IMR-90 (cell line): ENCODE results near the gene GBE1. TPM values are rescaled to one million over a fixed set of nuclear protein-coding genes. Genes with fewer than 3 reads are reported as not detected.

ENCODE experiments used
- ATAC-seq: fragments of 200-7000 bp; cut with Tn5 transposase; 2 replicates; pipeline ENCODE4 v1.9.1; 2020; ENCODE audit warnings: low read depth, mild to moderate bottlenecking, moderate library complexity
- BruUV-seq: library from RNA; stranded (reverse); fragments of 400-500 nt; replicated peaks from 2 replicates; lab custom pipeline; 2021; lab: Mats Ljungman, UMichigan
- CTCF ChIA-PET: fragments of 300-600 bp; formaldehyde crosslinking; extraction: SDS; loops from one replicate; lab custom pipeline; 2021; ENCODE audit warnings: antibody characterized with exemption; lab: Yijun Ruan, JAX
- POLR2A ChIA-PET: fragments of 300-600 bp; sonication (Branson Sonifier 250); formaldehyde crosslinking; loops from one replicate; lab custom pipeline; 2022; ENCODE audit warnings: antibody characterized with exemption; ENCODE audit not compliant: unreplicated experiment; lab: Charles Lee
- DNase-seq: peaks from one replicate; pipeline ENCODE4 v3.0.0; 2013
- H2AFZ ChIP-seq: replicated peaks from 2 replicates; pipeline ENCODE3; 2013; ENCODE audit warnings: low read length, mild to moderate bottlenecking; ENCODE audit not compliant: poor library complexity
- H2AK5ac ChIP-seq: 2 replicates; pipeline ENCODE4 v1.6.1; 2013; ENCODE audit warnings: low read depth, low read length, inconsistent platforms
- H2AK9ac ChIP-seq: replicated peaks from 2 replicates; pipeline ENCODE3; 2013; ENCODE audit warnings: mild to moderate bottlenecking, low read depth, low read length, moderate library complexity; ENCODE audit not compliant: poor library complexity
- H2BK120ac ChIP-seq: 2 replicates; pipeline ENCODE4 v1.6.1; 2013; ENCODE audit warnings: low read depth, low read length, inconsistent platforms
- H2BK15ac ChIP-seq: 3 replicates; pipeline ENCODE4 v1.6.1; 2013; ENCODE audit warnings: low read depth, low read length, inconsistent platforms
- H2BK20ac ChIP-seq: 2 replicates; pipeline ENCODE4 v1.6.1; 2013; ENCODE audit warnings: low read depth, mild to moderate bottlenecking, inconsistent platforms, low read length, moderate library complexity
- H2BK5ac ChIP-seq: 2 replicates; pipeline ENCODE4 v1.6.1; 2013; ENCODE audit warnings: mild to moderate bottlenecking, low read depth, low read length, inconsistent platforms; ENCODE audit not compliant: poor library complexity, severe bottlenecking
- H3K14ac ChIP-seq: replicated peaks from 2 replicates; pipeline ENCODE4 v1.6.1; 2013; ENCODE audit warnings: low read depth, low read length, inconsistent platforms
- H3K18ac ChIP-seq: 2 replicates; pipeline ENCODE4 v1.6.1; 2013; ENCODE audit warnings: low read depth, low read length, control low read depth
- H3K23ac ChIP-seq: 2 replicates; pipeline ENCODE4 v1.6.1; 2013; ENCODE audit warnings: low read depth, low read length, inconsistent platforms
- H3K27ac ChIP-seq: 2 replicates; pipeline ENCODE4 v1.5.1; 2013; ENCODE audit warnings: mild to moderate bottlenecking, control low read depth, low read length; ENCODE audit not compliant: insufficient read depth
- H3K27me3 ChIP-seq: 2 replicates; pipeline ENCODE4 v1.6.1; 2013; ENCODE audit warnings: low read length; ENCODE audit not compliant: control insufficient read depth, insufficient read depth
- H3K36me3 ChIP-seq: 2 replicates; pipeline ENCODE4 v1.6.1; 2013; ENCODE audit warnings: low read length, mixed read lengths; ENCODE audit not compliant: control insufficient read depth, insufficient read depth
- H3K4ac ChIP-seq: 2 replicates; pipeline ENCODE4 v1.6.1; 2013; ENCODE audit warnings: low read depth, low read length, inconsistent platforms
- H3K4me1 ChIP-seq: 2 replicates; pipeline ENCODE4 v1.6.1; 2013; ENCODE audit warnings: low read length, mixed read lengths; ENCODE audit not compliant: control insufficient read depth, insufficient read depth
- H3K4me2 ChIP-seq: 2 replicates; pipeline ENCODE4 v1.6.1; 2013; ENCODE audit warnings: low read depth, mild to moderate bottlenecking, control low read depth, low read length, moderate library complexity
- H3K4me3 ChIP-seq: 2 replicates; pipeline ENCODE4 v1.5.1; 2013; ENCODE audit warnings: low read depth, mild to moderate bottlenecking, control low read depth, low read length, moderate library complexity; ENCODE audit not compliant: insufficient read depth
- H3K56ac ChIP-seq: 2 replicates; pipeline ENCODE4 v1.6.1; 2013; ENCODE audit warnings: low read length, inconsistent platforms; ENCODE audit not compliant: insufficient read depth; ENCODE audit errors: extremely low read depth
- H3K79me1 ChIP-seq, 2 experiments: 2 replicates each; pipeline ENCODE4 v1.6.1; 2013; ENCODE audit warnings: low read length in 2 of 2, inconsistent platforms in 1 of 2, low read depth in 1 of 2
- H3K9ac ChIP-seq: 2 replicates; pipeline ENCODE4 v1.6.1; 2013; ENCODE audit warnings: low read depth, low read length, control low read depth
- H3K9me1 ChIP-seq: 2 replicates; pipeline ENCODE4 v1.6.1; 2013; ENCODE audit warnings: low read length, inconsistent platforms; ENCODE audit not compliant: insufficient read depth
- H3K9me3 ChIP-seq: 2 replicates; pipeline ENCODE4 v1.6.1; 2013; ENCODE audit warnings: low read length; ENCODE audit not compliant: control insufficient read depth, insufficient read depth
- H4K20me1 ChIP-seq: 2 replicates; pipeline ENCODE4 v1.6.1; 2013; ENCODE audit warnings: low read length, inconsistent platforms; ENCODE audit not compliant: insufficient read depth
- H4K5ac ChIP-seq: 2 replicates; pipeline ENCODE4 v1.6.1; 2013; ENCODE audit warnings: mild to moderate bottlenecking, low read depth, low read length, control low read depth
- H4K8ac ChIP-seq, 2 experiments: 2 replicates each; pipeline ENCODE4 v1.6.1; 2013; ENCODE audit warnings: low read depth in 2 of 2, low read length in 2 of 2, control low read depth in 1 of 2, inconsistent platforms in 1 of 2
- H4K91ac ChIP-seq: 2 replicates; pipeline ENCODE4 v1.6.1; 2013; ENCODE audit warnings: low read depth, low read length, inconsistent platforms; ENCODE audit not compliant: insufficient read depth
- BHLHE40 ChIP-seq: fragments of 150-350 bp; IDR thresholded peaks from 2 replicates; pipeline ENCODE4 v1.6.1; 2016; ENCODE audit warnings: mild to moderate bottlenecking, low read depth, low read length
- CEBPB ChIP-seq: IDR thresholded peaks from 2 replicates; pipeline ENCODE4 v1.6.1; 2012; ENCODE audit warnings: low read depth, low read length, improper control_type of control experiment
- CHD1 ChIP-seq: IDR thresholded peaks from 2 replicates; pipeline ENCODE4 v1.6.1; 2012; ENCODE audit warnings: low read depth, low read length, improper control_type of control experiment
- FOS ChIP-seq: fragments of 150-350 bp; IDR thresholded peaks from 2 replicates; pipeline ENCODE4 v1.6.1; 2016; ENCODE audit warnings: low read depth, low read length
- MAFK ChIP-seq: IDR thresholded peaks from 2 replicates; pipeline ENCODE4 v1.6.1; 2012; ENCODE audit warnings: low read depth, low read length, improper control_type of control experiment
- MAZ ChIP-seq: IDR thresholded peaks from 2 replicates; pipeline ENCODE4 v1.6.1; 2012; ENCODE audit warnings: low read depth, mild to moderate bottlenecking, low read length, improper control_type of control experiment, moderate library complexity, borderline replicate concordance
- MXI1 ChIP-seq: IDR thresholded peaks from 2 replicates; pipeline ENCODE4 v1.6.1; 2012; ENCODE audit warnings: low read depth, mild to moderate bottlenecking, low read length, moderate library complexity, borderline replicate concordance
- NFE2L2 ChIP-seq: fragments of 150-350 bp; IDR thresholded peaks from 2 replicates; pipeline ENCODE4 v1.6.1; 2016; ENCODE audit warnings: low read depth, mild to moderate bottlenecking, low read length
- POLR2A ChIP-seq: IDR thresholded peaks from 2 replicates; pipeline ENCODE4 v1.6.1; 2012; ENCODE audit warnings: mild to moderate bottlenecking, low read depth, low read length
- RAD21 ChIP-seq: IDR thresholded peaks from 2 replicates; pipeline ENCODE4 v1.6.1; 2012; ENCODE audit warnings: low read length, improper control_type of control experiment
- RCOR1 ChIP-seq: IDR thresholded peaks from 2 replicates; pipeline ENCODE4 v1.6.1; 2012; ENCODE audit warnings: mild to moderate bottlenecking, low read length, improper control_type of control experiment; ENCODE audit not compliant: insufficient replicate concordance
- RFX5 ChIP-seq: IDR thresholded peaks from 2 replicates; pipeline ENCODE4 v1.8.0; 2012; ENCODE audit warnings: low read depth, mild to moderate bottlenecking, low read length, moderate library complexity
- SMC3 ChIP-seq: fragments of 150-350 bp; IDR thresholded peaks from 2 replicates; pipeline ENCODE4 v1.6.1; 2016; ENCODE audit warnings: low read depth, mild to moderate bottlenecking, antibody characterized with exemption, low read length, moderate library complexity
- WGBS, 2 experiments: methylation state at CpG; one replicate each; pipeline versions ENCODE4 v1.1.5 to v1.1.7; 2013; ENCODE audit warnings: missing lambda C conversion rate in 2 of 2; ENCODE audit not compliant: insufficient read length in 1 of 2; ENCODE audit errors: extremely low coverage in 2 of 2; 5-methylcytosine and 5-hydroxymethylcytosine counted together
- dilution Hi-C: fragments of 300-500 bp; cut with HindIII; formaldehyde crosslinking; loops from one replicate; pipeline ENCODE4 v1.14.3; 2018; ENCODE audit warnings: low sequenced_read_pairs; ENCODE audit not compliant: unreplicated experiment
- in situ Hi-C: fragments of 300-500 bp; cut with MboI; formaldehyde crosslinking; loops from 3 replicates; pipeline ENCODE4 v1.14.3; 2019; ENCODE audit warnings: low sequenced_read_pairs, inconsistent platforms, mixed read lengths
- intact Hi-C: fragments of 100-400 bp; cut with micrococcal nuclease; formaldehyde crosslinking; loops from 2 replicates; pipeline ENCODE4 v1.10.0; 2022
- polyA plus RNA-seq, 3 experiments: library from polyadenylated mRNA; depleted of rRNA; stranded (reverse); fragments of >200 nt; gene quantifications; 2 replicates each; pipeline ENCODE4 v1.2.3, GENCODE V29; 2012; ENCODE audit warnings: low replicate concordance in 1 of 3
- total RNA-seq: library from RNA; depleted of rRNA; stranded (reverse); fragments of >200 nt; gene quantifications from 2 replicates; pipeline ENCODE4 v1.2.3, GENCODE V29; 2012
- TF ChIP-seq, protein P1 (sequence below): fragments of 150-350 bp; IDR thresholded peaks from 2 replicates; pipeline ENCODE4 v1.6.1; 2016; ENCODE audit warnings: low read depth, mild to moderate bottlenecking, low read length, moderate library complexity, borderline replicate concordance
- TF ChIP-seq, protein P2 (sequence below): fragments of 150-350 bp; IDR thresholded peaks from 2 replicates; pipeline ENCODE4 v1.6.1; 2017; ENCODE audit warnings: mild to moderate bottlenecking, antibody characterized with exemption, low read length, low read depth
- TF ChIP-seq, protein P3 (sequence below): conservative IDR thresholded peaks from 2 replicates; pipeline ENCODE4 v1.5.1; 2012; ENCODE audit warnings: mild to moderate bottlenecking, low read depth, low read length, improper control_type of control experiment

Gene GBE1
- total and polyA plus RNA-seq, 2 of the 4 experiments (the other 2 are of a cell fraction) = 36.7 to 90.3 TPM

DNA sequence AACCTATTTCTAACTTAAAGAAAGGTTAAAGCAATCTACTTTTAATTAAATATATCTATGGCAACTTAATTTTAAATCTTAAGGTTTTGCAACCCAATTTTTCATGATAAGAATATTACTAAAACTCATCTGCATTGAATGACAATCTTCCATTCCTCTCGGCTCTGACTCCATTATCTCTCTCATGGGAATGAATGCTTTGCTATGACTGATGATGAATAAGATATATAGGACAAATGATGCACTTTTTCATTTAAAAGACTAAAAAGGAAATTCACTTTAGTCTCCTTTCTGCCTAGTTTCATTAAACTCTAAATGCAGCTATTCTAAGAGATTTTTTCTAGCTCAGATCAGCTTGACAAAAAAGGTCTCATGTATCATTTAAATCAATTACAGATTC, 68.7 kb downstream of the GBE1 start:
- no peak for DNase-seq
- Histone ChIP-seq H3K4me3 (no peak overlapping the region), H4K91ac (no peak overlapping the region), H3K36me3 (peaks cover 4% of the 10 kb centered on the region; the same call in 1 of the 2 replicates), H4K8ac (no peak overlapping the region), H2BK20ac (no peak overlapping the region), H3K4me1 (no peaks in the 10 kb centered on the region; the same call in 1 of the 2 replicates), H3K4me2 (no peak overlapping the region), H3K27me3 (no peaks in the 10 kb centered on the region), H3K9me3 (no peaks in the 10 kb centered on the region), H3K4ac (no peak overlapping the region), H4K5ac (no peak overlapping the region), H2AK9ac (no peak overlapping the region), H3K14ac (no peak overlapping the region), H3K9ac (no peak overlapping the region), H3K18ac (no peak overlapping the region), H2BK120ac (no peak overlapping the region), H2AFZ (no peak overlapping the region), H2AK5ac (no peak overlapping the region), H3K23ac (no peak overlapping the region), H2BK5ac (no peak overlapping the region), H3K79me1 (peaks cover 25 to 29% of the 10 kb centered on the region in 2 experiments), H3K27ac (no peak overlapping the region), H3K9me1 (no peaks in the 10 kb centered on the region; the same call in 1 of the 2 replicates), H2BK15ac (no peak overlapping the region), H3K56ac (no peak overlapping the region), H4K20me1 (no peaks in the 10 kb centered on the region)
- POLR2A ChIA-PET = no interaction called here
- in situ Hi-C loops (no loop called here), intact Hi-C loops (no loop called here), dilution Hi-C loops (no loop called here)
- CTCF ChIA-PET = no interaction called here
- WGBS, 2 experiments = no CpG with 5 or more reads among the region's 1 CpG
- no peak for ATAC-seq
- no TSS peak for BruUV-seq
- TF ChIP-seq RFX5 (no peak), MAFK (no peak), SMC3 (no peak), RAD21 (no peak), FOS (no peak), MAZ (no peak), BHLHE40 (no peak), CEBPB (no peak), RCOR1 (no peak), POLR2A (no peak), NFE2L2 (no peak), MXI1 (no peak), CHD1 (no peak)
- TF ChIP-seq, protein P1, sequence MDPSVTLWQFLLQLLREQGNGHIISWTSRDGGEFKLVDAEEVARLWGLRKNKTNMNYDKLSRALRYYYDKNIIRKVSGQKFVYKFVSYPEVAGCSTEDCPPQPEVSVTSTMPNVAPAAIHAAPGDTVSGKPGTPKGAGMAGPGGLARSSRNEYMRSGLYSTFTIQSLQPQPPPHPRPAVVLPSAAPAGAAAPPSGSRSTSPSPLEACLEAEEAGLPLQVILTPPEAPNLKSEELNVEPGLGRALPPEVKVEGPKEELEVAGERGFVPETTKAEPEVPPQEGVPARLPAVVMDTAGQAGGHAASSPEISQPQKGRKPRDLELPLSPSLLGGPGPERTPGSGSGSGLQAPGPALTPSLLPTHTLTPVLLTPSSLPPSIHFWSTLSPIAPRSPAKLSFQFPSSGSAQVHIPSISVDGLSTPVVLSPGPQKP = no peak
- TF ChIP-seq, protein P2, sequence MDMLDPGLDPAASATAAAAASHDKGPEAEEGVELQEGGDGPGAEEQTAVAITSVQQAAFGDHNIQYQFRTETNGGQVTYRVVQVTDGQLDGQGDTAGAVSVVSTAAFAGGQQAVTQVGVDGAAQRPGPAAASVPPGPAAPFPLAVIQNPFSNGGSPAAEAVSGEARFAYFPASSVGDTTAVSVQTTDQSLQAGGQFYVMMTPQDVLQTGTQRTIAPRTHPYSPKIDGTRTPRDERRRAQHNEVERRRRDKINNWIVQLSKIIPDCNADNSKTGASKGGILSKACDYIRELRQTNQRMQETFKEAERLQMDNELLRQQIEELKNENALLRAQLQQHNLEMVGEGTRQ = no peak
- TF ChIP-seq, protein P3, sequence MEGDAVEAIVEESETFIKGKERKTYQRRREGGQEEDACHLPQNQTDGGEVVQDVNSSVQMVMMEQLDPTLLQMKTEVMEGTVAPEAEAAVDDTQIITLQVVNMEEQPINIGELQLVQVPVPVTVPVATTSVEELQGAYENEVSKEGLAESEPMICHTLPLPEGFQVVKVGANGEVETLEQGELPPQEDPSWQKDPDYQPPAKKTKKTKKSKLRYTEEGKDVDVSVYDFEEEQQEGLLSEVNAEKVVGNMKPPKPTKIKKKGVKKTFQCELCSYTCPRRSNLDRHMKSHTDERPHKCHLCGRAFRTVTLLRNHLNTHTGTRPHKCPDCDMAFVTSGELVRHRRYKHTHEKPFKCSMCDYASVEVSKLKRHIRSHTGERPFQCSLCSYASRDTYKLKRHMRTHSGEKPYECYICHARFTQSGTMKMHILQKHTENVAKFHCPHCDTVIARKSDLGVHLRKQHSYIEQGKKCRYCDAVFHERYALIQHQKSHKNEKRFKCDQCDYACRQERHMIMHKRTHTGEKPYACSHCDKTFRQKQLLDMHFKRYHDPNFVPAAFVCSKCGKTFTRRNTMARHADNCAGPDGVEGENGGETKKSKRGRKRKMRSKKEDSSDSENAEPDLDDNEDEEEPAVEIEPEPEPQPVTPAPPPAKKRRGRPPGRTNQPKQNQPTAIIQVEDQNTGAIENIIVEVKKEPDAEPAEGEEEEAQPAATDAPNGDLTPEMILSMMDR = no peak
